IMR-90 (cell line): ENCODE data around the gene FGGY. TPM values are rescaled to one million over a fixed set of nuclear protein-coding genes. Genes with fewer than 3 reads are reported as not detected.

Source experiments
- ATAC-seq: fragments of 200-7000 bp; cut with Tn5 transposase; 2 replicates; pipeline ENCODE4 v1.9.1; 2020; ENCODE audit warnings: low read depth, mild to moderate bottlenecking, moderate library complexity
- BruUV-seq: library from RNA; stranded (reverse); fragments of 400-500 nt; replicated peaks from 2 replicates; lab custom pipeline; 2021; lab: Mats Ljungman, UMichigan
- CTCF ChIA-PET: fragments of 300-600 bp; formaldehyde crosslinking; extraction: SDS; loops from one replicate; lab custom pipeline; 2021; ENCODE audit warnings: antibody characterized with exemption; lab: Yijun Ruan, JAX
- POLR2A ChIA-PET: fragments of 300-600 bp; sonication (Branson Sonifier 250); formaldehyde crosslinking; loops from one replicate; lab custom pipeline; 2022; ENCODE audit warnings: antibody characterized with exemption; ENCODE audit not compliant: unreplicated experiment; lab: Charles Lee
- DNase-seq: peaks from one replicate; pipeline ENCODE4 v3.0.0; 2013
- H2AFZ ChIP-seq: replicated peaks from 2 replicates; pipeline ENCODE3; 2013; ENCODE audit warnings: low read length, mild to moderate bottlenecking; ENCODE audit not compliant: poor library complexity
- H2AK5ac ChIP-seq: 2 replicates; pipeline ENCODE4 v1.6.1; 2013; ENCODE audit warnings: low read depth, low read length, inconsistent platforms
- H2AK9ac ChIP-seq: replicated peaks from 2 replicates; pipeline ENCODE3; 2013; ENCODE audit warnings: mild to moderate bottlenecking, low read depth, low read length, moderate library complexity; ENCODE audit not compliant: poor library complexity
- H2BK120ac ChIP-seq: 2 replicates; pipeline ENCODE4 v1.6.1; 2013; ENCODE audit warnings: low read depth, low read length, inconsistent platforms
- H2BK15ac ChIP-seq: 3 replicates; pipeline ENCODE4 v1.6.1; 2013; ENCODE audit warnings: low read depth, low read length, inconsistent platforms
- H2BK20ac ChIP-seq: 2 replicates; pipeline ENCODE4 v1.6.1; 2013; ENCODE audit warnings: low read depth, mild to moderate bottlenecking, inconsistent platforms, low read length, moderate library complexity
- H2BK5ac ChIP-seq: 2 replicates; pipeline ENCODE4 v1.6.1; 2013; ENCODE audit warnings: mild to moderate bottlenecking, low read depth, low read length, inconsistent platforms; ENCODE audit not compliant: poor library complexity, severe bottlenecking
- H3K14ac ChIP-seq: replicated peaks from 2 replicates; pipeline ENCODE4 v1.6.1; 2013; ENCODE audit warnings: low read depth, low read length, inconsistent platforms
- H3K18ac ChIP-seq: 2 replicates; pipeline ENCODE4 v1.6.1; 2013; ENCODE audit warnings: low read depth, low read length, control low read depth
- H3K23ac ChIP-seq: 2 replicates; pipeline ENCODE4 v1.6.1; 2013; ENCODE audit warnings: low read depth, low read length, inconsistent platforms
- H3K27ac ChIP-seq: 2 replicates; pipeline ENCODE4 v1.5.1; 2013; ENCODE audit warnings: mild to moderate bottlenecking, control low read depth, low read length; ENCODE audit not compliant: insufficient read depth
- H3K27me3 ChIP-seq: 2 replicates; pipeline ENCODE4 v1.6.1; 2013; ENCODE audit warnings: low read length; ENCODE audit not compliant: control insufficient read depth, insufficient read depth
- H3K36me3 ChIP-seq: 2 replicates; pipeline ENCODE4 v1.6.1; 2013; ENCODE audit warnings: low read length, mixed read lengths; ENCODE audit not compliant: control insufficient read depth, insufficient read depth
- H3K4ac ChIP-seq: 2 replicates; pipeline ENCODE4 v1.6.1; 2013; ENCODE audit warnings: low read depth, low read length, inconsistent platforms
- H3K4me1 ChIP-seq: 2 replicates; pipeline ENCODE4 v1.6.1; 2013; ENCODE audit warnings: low read length, mixed read lengths; ENCODE audit not compliant: control insufficient read depth, insufficient read depth
- H3K4me2 ChIP-seq: 2 replicates; pipeline ENCODE4 v1.6.1; 2013; ENCODE audit warnings: low read depth, mild to moderate bottlenecking, control low read depth, low read length, moderate library complexity
- H3K4me3 ChIP-seq: 2 replicates; pipeline ENCODE4 v1.5.1; 2013; ENCODE audit warnings: low read depth, mild to moderate bottlenecking, control low read depth, low read length, moderate library complexity; ENCODE audit not compliant: insufficient read depth
- H3K56ac ChIP-seq: 2 replicates; pipeline ENCODE4 v1.6.1; 2013; ENCODE audit warnings: low read length, inconsistent platforms; ENCODE audit not compliant: insufficient read depth; ENCODE audit errors: extremely low read depth
- H3K79me1 ChIP-seq, 2 experiments: 2 replicates each; pipeline ENCODE4 v1.6.1; 2013; ENCODE audit warnings: low read length in 2 of 2, inconsistent platforms in 1 of 2, low read depth in 1 of 2
- H3K9ac ChIP-seq: 2 replicates; pipeline ENCODE4 v1.6.1; 2013; ENCODE audit warnings: low read depth, low read length, control low read depth
- H3K9me1 ChIP-seq: 2 replicates; pipeline ENCODE4 v1.6.1; 2013; ENCODE audit warnings: low read length, inconsistent platforms; ENCODE audit not compliant: insufficient read depth
- H3K9me3 ChIP-seq: 2 replicates; pipeline ENCODE4 v1.6.1; 2013; ENCODE audit warnings: low read length; ENCODE audit not compliant: control insufficient read depth, insufficient read depth
- H4K20me1 ChIP-seq: 2 replicates; pipeline ENCODE4 v1.6.1; 2013; ENCODE audit warnings: low read length, inconsistent platforms; ENCODE audit not compliant: insufficient read depth
- H4K5ac ChIP-seq: 2 replicates; pipeline ENCODE4 v1.6.1; 2013; ENCODE audit warnings: mild to moderate bottlenecking, low read depth, low read length, control low read depth
- H4K8ac ChIP-seq, 2 experiments: 2 replicates each; pipeline ENCODE4 v1.6.1; 2013; ENCODE audit warnings: low read depth in 2 of 2, low read length in 2 of 2, control low read depth in 1 of 2, inconsistent platforms in 1 of 2
- H4K91ac ChIP-seq: 2 replicates; pipeline ENCODE4 v1.6.1; 2013; ENCODE audit warnings: low read depth, low read length, inconsistent platforms; ENCODE audit not compliant: insufficient read depth
- BHLHE40 ChIP-seq: fragments of 150-350 bp; IDR thresholded peaks from 2 replicates; pipeline ENCODE4 v1.6.1; 2016; ENCODE audit warnings: mild to moderate bottlenecking, low read depth, low read length
- MXI1 ChIP-seq: IDR thresholded peaks from 2 replicates; pipeline ENCODE4 v1.6.1; 2012; ENCODE audit warnings: low read depth, mild to moderate bottlenecking, low read length, moderate library complexity, borderline replicate concordance
- RFX5 ChIP-seq: IDR thresholded peaks from 2 replicates; pipeline ENCODE4 v1.8.0; 2012; ENCODE audit warnings: low read depth, mild to moderate bottlenecking, low read length, moderate library complexity
- WGBS, 2 experiments: methylation state at CpG; one replicate each; pipeline versions ENCODE4 v1.1.5 to v1.1.7; 2013; ENCODE audit warnings: missing lambda C conversion rate in 2 of 2; ENCODE audit not compliant: insufficient read length in 1 of 2; ENCODE audit errors: extremely low coverage in 2 of 2; 5-methylcytosine and 5-hydroxymethylcytosine counted together
- dilution Hi-C: fragments of 300-500 bp; cut with HindIII; formaldehyde crosslinking; loops from one replicate; pipeline ENCODE4 v1.14.3; 2018; ENCODE audit warnings: low sequenced_read_pairs; ENCODE audit not compliant: unreplicated experiment
- in situ Hi-C: fragments of 300-500 bp; cut with MboI; formaldehyde crosslinking; loops from 3 replicates; pipeline ENCODE4 v1.14.3; 2019; ENCODE audit warnings: low sequenced_read_pairs, inconsistent platforms, mixed read lengths
- intact Hi-C: fragments of 100-400 bp; cut with micrococcal nuclease; formaldehyde crosslinking; loops from 2 replicates; pipeline ENCODE4 v1.10.0; 2022
- polyA plus RNA-seq, 3 experiments: library from polyadenylated mRNA; depleted of rRNA; stranded (reverse); fragments of >200 nt; gene quantifications; 2 replicates each; pipeline ENCODE4 v1.2.3, GENCODE V29; 2012; ENCODE audit warnings: low replicate concordance in 1 of 3
- total RNA-seq: library from RNA; depleted of rRNA; stranded (reverse); fragments of >200 nt; gene quantifications from 2 replicates; pipeline ENCODE4 v1.2.3, GENCODE V29; 2012

FGGY gene
- total and polyA plus RNA-seq, 2 of the 4 experiments (the other 2 are of a cell fraction) = 5.6 to 14.0 TPM

- no peak for DNase-seq
- H3K9me3 ChIP-seq = no peaks in the 10 kb centered on the region
- no peak overlapping the region for H2BK120ac ChIP-seq
- ChIA-PET POLR2A (no interaction called here), CTCF (no interaction called here)
- no peak overlapping the region for H2BK15ac ChIP-seq
- H3K18ac ChIP-seq = no peak overlapping the region
- H4K5ac ChIP-seq = no peak overlapping the region
- H2AK9ac ChIP-seq = no peak overlapping the region
- no peak overlapping the region for H3K56ac ChIP-seq
- H3K23ac ChIP-seq = no peak overlapping the region
- H2BK20ac ChIP-seq = no peak overlapping the region; the same call in 1 of the 2 replicates
- no peak overlapping the region for H3K4ac ChIP-seq
- H3K4me3 ChIP-seq = no peak overlapping the region
- H2AFZ ChIP-seq = no peak overlapping the region
- no peaks in the 10 kb centered on the region for H3K27me3 ChIP-seq
- no peaks in the 10 kb centered on the region for H3K79me1 ChIP-seq
- intact Hi-C loops (loop anchor here (5.0 kb wide), 1 partner anchor 379 kb away; no protein-coding TSS in a partner anchor), dilution Hi-C loops (no loop called here), in situ Hi-C loops (no loop called here)
- H4K20me1 ChIP-seq = no peaks in the 10 kb centered on the region
- no peaks in the 10 kb centered on the region for H3K36me3 ChIP-seq
- H3K9me1 ChIP-seq = 0 out of 2 replicates have a peak, but pooled peaks cover 3% of the 10 kb centered on the region
- no peak overlapping the region for H3K27ac ChIP-seq
- no peak overlapping the region for H4K91ac ChIP-seq
- TF ChIP-seq MXI1 (no peak), RFX5 (no peak), BHLHE40 (no peak)
- peaks cover 7% of the 10 kb centered on the region for H3K4me1 ChIP-seq
- H4K8ac ChIP-seq = no peak overlapping the region
- H2AK5ac ChIP-seq = no peak overlapping the region
- H2BK5ac ChIP-seq = no peak overlapping the region
- H3K14ac ChIP-seq = no peak overlapping the region
- no TSS peak for BruUV-seq
- H3K9ac ChIP-seq = no peak overlapping the region
- no peak overlapping the region for H3K4me2 ChIP-seq
- WGBS, 2 experiments = 86% methylated on average over 1 of the region's 6 CpGs; no CpG with 5 or more reads in 1 of the 2 experiments
- ATAC-seq = no peak
These were observed 21.5 kb downstream of the FGGY start for GRCh38 chr1:59318271-59318860.
